Measurements from ENCODE around the gene PTCHD1. TPM values are rescaled to one million over a fixed set of nuclear protein-coding genes. Genes with fewer than 3 reads are reported as not detected.

PTCHD1 gene
- total RNA-seq, 1 donor from 2014 or later: 0.17 TPM

DNA sequence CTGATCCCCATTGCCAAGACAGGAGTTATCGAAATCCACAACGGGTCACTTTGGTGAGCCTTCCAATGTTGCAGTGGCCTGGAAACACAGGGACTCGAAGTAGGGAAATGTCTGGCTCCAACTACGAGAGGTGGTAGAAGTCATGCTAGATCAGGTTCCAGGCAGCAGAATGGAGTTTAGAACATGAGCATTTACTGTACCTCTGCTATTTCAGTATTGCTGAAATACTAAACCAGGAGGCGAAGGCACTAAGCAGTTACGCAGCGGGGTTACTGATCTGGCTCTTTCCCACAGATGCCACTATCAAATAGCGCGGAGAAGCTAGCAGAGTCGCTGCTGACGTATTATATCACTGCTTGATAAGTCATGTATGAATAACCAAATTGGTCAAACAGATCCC lies 56.3 kb downstream of the PTCHD1 start:
- TF ChIP-seq, protein P1, sequence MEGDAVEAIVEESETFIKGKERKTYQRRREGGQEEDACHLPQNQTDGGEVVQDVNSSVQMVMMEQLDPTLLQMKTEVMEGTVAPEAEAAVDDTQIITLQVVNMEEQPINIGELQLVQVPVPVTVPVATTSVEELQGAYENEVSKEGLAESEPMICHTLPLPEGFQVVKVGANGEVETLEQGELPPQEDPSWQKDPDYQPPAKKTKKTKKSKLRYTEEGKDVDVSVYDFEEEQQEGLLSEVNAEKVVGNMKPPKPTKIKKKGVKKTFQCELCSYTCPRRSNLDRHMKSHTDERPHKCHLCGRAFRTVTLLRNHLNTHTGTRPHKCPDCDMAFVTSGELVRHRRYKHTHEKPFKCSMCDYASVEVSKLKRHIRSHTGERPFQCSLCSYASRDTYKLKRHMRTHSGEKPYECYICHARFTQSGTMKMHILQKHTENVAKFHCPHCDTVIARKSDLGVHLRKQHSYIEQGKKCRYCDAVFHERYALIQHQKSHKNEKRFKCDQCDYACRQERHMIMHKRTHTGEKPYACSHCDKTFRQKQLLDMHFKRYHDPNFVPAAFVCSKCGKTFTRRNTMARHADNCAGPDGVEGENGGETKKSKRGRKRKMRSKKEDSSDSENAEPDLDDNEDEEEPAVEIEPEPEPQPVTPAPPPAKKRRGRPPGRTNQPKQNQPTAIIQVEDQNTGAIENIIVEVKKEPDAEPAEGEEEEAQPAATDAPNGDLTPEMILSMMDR (IDR thresholded peaks at IDR 0.05; ENCODE audit: insufficient read depth, low read length, poor library complexity, severe bottlenecking): no peak

DNA sequence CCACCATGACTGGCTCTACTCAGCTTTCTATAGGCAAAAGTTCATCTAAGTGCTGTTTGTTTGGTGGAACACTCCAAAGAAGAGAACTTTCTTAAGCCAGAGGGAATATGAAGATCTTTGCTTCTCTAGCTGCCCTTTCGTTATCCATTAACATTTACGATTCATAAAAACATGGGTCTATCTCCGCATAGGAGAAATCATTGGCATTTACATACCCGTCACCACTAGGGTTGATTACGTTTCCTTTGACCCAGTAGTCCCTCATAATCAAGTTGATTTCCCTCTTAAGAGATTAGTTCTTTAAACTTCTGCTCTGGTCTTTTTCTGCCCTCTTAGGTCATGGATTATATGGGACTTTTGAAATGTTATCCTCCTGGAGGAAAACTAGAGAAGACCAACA lies 57.5 kb downstream of the PTCHD1 start:
- TF ChIP-seq, protein P1 (IDR thresholded peaks at IDR 0.05; ENCODE audit: insufficient read depth, low read length, poor library complexity, severe bottlenecking): no peak
- no peaks in the 10 kb centered on the region for H3K36me3 ChIP-seq (ENCODE audit: control insufficient read depth, insufficient read depth, low read length)
- H3K27me3 ChIP-seq (ENCODE audit: control insufficient read depth, insufficient read depth, low read length): no peaks in the 10 kb centered on the region
- DNase-seq (ENCODE audit: low read depth): no peak
- H3K4me3 ChIP-seq (ENCODE audit: low read depth, low read length): no peak overlapping the region

More for the DNA sequence above, 56.3 kb downstream of the PTCHD1 start:
- no peaks in the 10 kb centered on the region for H3K36me3 ChIP-seq (ENCODE audit: control insufficient read depth, insufficient read depth, low read length)
- DNase-seq (ENCODE audit: low read depth): no peak
- no peaks in the 10 kb centered on the region for H3K27me3 ChIP-seq (ENCODE audit: control insufficient read depth, insufficient read depth, low read length)
- no peak overlapping the region for H3K4me3 ChIP-seq (ENCODE audit: low read depth, low read length)

DNA sequence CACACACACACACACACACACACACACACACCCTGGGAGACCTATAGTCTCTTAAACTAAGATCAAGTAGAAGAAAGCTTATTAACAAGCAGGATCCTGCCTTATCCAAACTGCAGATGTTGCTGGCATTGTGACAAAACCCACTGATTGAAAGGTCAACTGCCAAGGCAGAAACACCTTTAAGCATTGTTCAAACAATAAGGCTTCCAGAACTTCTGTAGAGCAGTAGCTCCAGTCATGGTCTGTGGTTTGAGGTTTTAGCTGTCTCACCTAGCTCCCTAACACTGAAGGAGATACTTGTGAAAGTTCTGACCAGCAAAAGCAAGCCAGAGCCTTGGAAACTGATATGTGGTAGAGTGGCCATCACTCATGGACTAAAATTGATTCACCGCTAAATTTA lies 59.8 kb downstream of the PTCHD1 start:
- TF ChIP-seq, protein P1 (IDR thresholded peaks at IDR 0.05; ENCODE audit: insufficient read depth, low read length, poor library complexity, severe bottlenecking): no peak
- Histone ChIP-seq H3K27me3 (ENCODE audit: control insufficient read depth, insufficient read depth, low read length) (no peaks in the 10 kb centered on the region), H3K36me3 (ENCODE audit: control insufficient read depth, insufficient read depth, low read length) (no peaks in the 10 kb centered on the region), H3K4me3 (ENCODE audit: low read depth, low read length) (no peak overlapping the region)
- DNase-seq (ENCODE audit: low read depth): no peak

DNA sequence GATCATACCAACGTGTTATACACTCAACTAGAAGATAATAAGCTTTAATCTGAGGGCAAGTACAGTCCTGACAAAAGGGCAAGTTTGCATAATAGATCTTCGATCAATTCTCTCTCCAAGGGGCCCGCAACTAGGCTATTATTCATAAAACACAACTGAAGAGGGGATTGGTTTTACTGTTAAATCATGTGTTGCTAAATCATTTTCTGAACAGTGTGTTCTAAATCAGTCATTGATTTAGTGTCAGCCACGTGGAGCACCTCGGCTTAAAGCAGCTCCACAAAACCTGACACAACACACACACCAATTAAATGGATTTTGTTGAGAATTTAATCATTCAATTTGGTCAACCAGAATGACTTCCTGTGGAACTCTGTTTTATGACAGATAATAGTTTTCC lies 61.6 kb downstream of the PTCHD1 start:
- TF ChIP-seq, protein P1 (IDR thresholded peaks at IDR 0.05; ENCODE audit: insufficient read depth, low read length, poor library complexity, severe bottlenecking): no peak
- Histone ChIP-seq H3K27me3 (ENCODE audit: control insufficient read depth, insufficient read depth, low read length) (no peaks in the 10 kb centered on the region), H3K36me3 (ENCODE audit: control insufficient read depth, insufficient read depth, low read length) (no peaks in the 10 kb centered on the region), H3K4me3 (ENCODE audit: low read depth, low read length) (no peak overlapping the region)
- no peak for DNase-seq (ENCODE audit: low read depth)

DNA sequence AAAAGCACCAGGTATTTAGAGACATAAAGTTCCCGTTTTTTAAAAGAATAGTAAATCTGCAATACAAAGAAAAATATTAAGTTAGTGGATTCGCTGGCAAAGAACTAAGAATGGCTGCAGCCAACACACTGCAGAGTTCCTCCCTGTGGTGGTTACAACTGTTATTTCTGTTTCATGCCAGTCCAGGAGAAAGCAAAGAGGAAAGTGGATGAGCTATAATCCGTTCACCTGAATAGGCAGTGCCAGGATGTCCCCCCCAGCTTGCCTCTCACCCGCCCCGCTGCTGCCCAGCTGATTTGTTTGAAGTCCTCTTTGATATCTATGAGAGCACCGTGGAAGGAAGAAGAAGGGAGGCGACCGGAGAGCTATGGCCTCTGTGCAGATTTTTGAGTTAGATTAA lies 63.9 kb downstream of the PTCHD1 start:
- TF ChIP-seq, protein P1 (IDR thresholded peaks at IDR 0.05; ENCODE audit: insufficient read depth, low read length, poor library complexity, severe bottlenecking): no peak
- Histone ChIP-seq H3K27me3 (ENCODE audit: control insufficient read depth, insufficient read depth, low read length) (no peaks in the 10 kb centered on the region), H3K36me3 (ENCODE audit: control insufficient read depth, insufficient read depth, low read length) (no peaks in the 10 kb centered on the region), H3K4me3 (ENCODE audit: low read depth, low read length) (no peak overlapping the region)
- DNase-seq (ENCODE audit: low read depth): no peak

DNA sequence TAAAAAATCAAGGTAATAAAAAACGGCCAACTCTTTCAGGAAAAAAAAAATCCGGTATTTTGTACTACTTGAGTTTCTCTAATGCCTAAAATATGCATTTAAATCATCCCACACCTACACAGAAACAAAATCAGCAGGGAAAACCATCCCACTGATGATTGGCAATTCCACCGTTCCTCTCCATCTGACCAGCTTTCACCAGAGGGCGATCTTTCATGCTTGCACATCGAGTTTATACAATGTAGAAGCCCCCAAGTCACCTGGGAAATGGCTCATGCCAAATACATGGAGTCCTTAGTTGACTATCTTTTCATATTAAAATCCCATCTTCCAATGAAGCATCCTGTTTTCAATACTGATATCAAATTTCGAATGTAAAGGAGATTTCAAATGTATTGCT lies 69.2 kb downstream of the PTCHD1 start:
- Histone ChIP-seq H3K27me3 (ENCODE audit: control insufficient read depth, insufficient read depth, low read length) (no peaks in the 10 kb centered on the region), H3K36me3 (ENCODE audit: control insufficient read depth, insufficient read depth, low read length) (no peaks in the 10 kb centered on the region), H3K4me3 (ENCODE audit: low read depth, low read length) (no peak overlapping the region)
- DNase-seq (ENCODE audit: low read depth): no peak
- TF ChIP-seq, protein P1 (IDR thresholded peaks at IDR 0.05; ENCODE audit: insufficient read depth, low read length, poor library complexity, severe bottlenecking): peak; percentile 22
